HCT116 (cell line): ENCODE measurements around the gene NAGPA. TPM values are rescaled to one million over a fixed set of nuclear protein-coding genes. Genes with fewer than 3 reads are reported as not detected.

Experiments used
- ATAC-seq: fragments of 200-7000 bp; cut with Tn5 transposase; 2 replicates; pipeline ENCODE4 v1.9.1; 2020; ENCODE audit warnings: mild to moderate bottlenecking, moderate library complexity
- BruUV-seq: library from RNA; stranded (reverse); fragments of 400-500 nt; replicated peaks from 2 replicates; lab custom pipeline; 2021; lab: Mats Ljungman, UMichigan
- CTCF ChIA-PET: fragments of 300-600 bp; sonication (Branson Sonifier 250); formaldehyde crosslinking; loops from one replicate; lab custom pipeline; 2021; ENCODE audit warnings: antibody characterized with exemption; lab: Charles Lee
- POLR2A ChIA-PET: fragments of 300-600, 350-600 bp; sonication (Branson Sonifier 250); formaldehyde crosslinking; loops from one replicate; lab custom pipeline; 2021; ENCODE audit warnings: antibody characterized with exemption; lab: Charles Lee
- RAD21 ChIA-PET, 2 experiments: fragments of 300-600 bp; sonication (Branson Sonifier 250); formaldehyde crosslinking; loops; one replicate each; lab custom pipeline; 2023; ENCODE audit warnings: low total read pairs in 2 of 2; ENCODE audit not compliant: uncharacterized antibody in 2 of 2, unreplicated experiment in 2 of 2, low non-redundant PET in 1 of 2; lab: Charles Lee
- DNase-seq: peaks from one replicate; pipeline ENCODE4 v3.0.0-alpha.2; 2010; ENCODE audit warnings: low read depth, low spot score
- H2AFZ ChIP-seq: fragments of 200-600 bp; shearing (Covaris generic), sonication (generic); 2 replicates; pipeline ENCODE4 v1.6.1; 2017; ENCODE audit warnings: low read depth, mixed run types, mixed read lengths, antibody characterized with exemption, low read length; ENCODE audit not compliant: poor library complexity, severe bottlenecking
- H3K27ac ChIP-seq: 2 replicates; pipeline ENCODE4 v1.5.1; 2012; ENCODE audit warnings: low read depth, low read length
- H3K27me3 ChIP-seq: fragments of 200-600 bp; sonication (generic); 2 replicates; pipeline ENCODE4 v1.6.1; 2016; ENCODE audit warnings: mixed run types, low read length, mixed read lengths; ENCODE audit not compliant: insufficient read depth
- H3K36me3 ChIP-seq, 2 experiments: fragments of 200-500 bp in 1 of 2; fragments of 200-600 bp in 1 of 2; sonication (Bioruptor generic) in 1 of 2; sonication (generic) in 1 of 2; 2 replicates each; pipeline versions ENCODE4 v1.5.1 to v1.6.1; 2014 to 2016; ENCODE audit warnings: low read length in 2 of 2, inconsistent platforms in 1 of 2, mixed read lengths in 1 of 2, mixed run types in 1 of 2; ENCODE audit not compliant: insufficient read depth in 2 of 2, control insufficient read depth in 1 of 2
- H3K4me1 ChIP-seq, 2 experiments: fragments of 200-600 bp in 1 of 2; sonication (generic) in 1 of 2; 2 replicates each; pipeline versions ENCODE4 v1.5.1 to v1.6.1; 2012 to 2017; ENCODE audit warnings: low read length in 2 of 2, inconsistent platforms in 1 of 2, mild to moderate bottlenecking in 1 of 2, mixed read lengths in 1 of 2, mixed run types in 1 of 2, moderate library complexity in 1 of 2; ENCODE audit not compliant: insufficient read depth in 2 of 2, control insufficient read depth in 1 of 2
- H3K4me2 ChIP-seq: fragments of 200-600 bp; sonication (generic); 2 replicates; pipeline ENCODE4 v1.6.1; 2017; ENCODE audit warnings: mixed run types, low read length, mixed read lengths
- H3K4me3 ChIP-seq, 2 experiments: fragments of 200-600 bp in 1 of 2; sonication (generic) in 1 of 2; replicated peaks in 1 of 2; 2 replicates each; pipeline ENCODE4 v1.5.1; 2011 to 2016; ENCODE audit warnings: low read length in 2 of 2, control low read depth in 1 of 2, low read depth in 1 of 2, mild to moderate bottlenecking in 1 of 2, mixed read lengths in 1 of 2, mixed run types in 1 of 2
- H3K79me2 ChIP-seq: fragments of 200-600 bp; sonication (generic); 2 replicates; pipeline ENCODE4 v1.6.1; 2017; ENCODE audit warnings: mild to moderate bottlenecking, mixed run types, low read length, moderate library complexity, mixed read lengths; ENCODE audit not compliant: insufficient read depth
- H3K9ac ChIP-seq: fragments of 200-600 bp; sonication (generic); 2 replicates; pipeline ENCODE4 v1.6.1; 2016; ENCODE audit warnings: low read length, mixed read lengths
- H3K9me2 ChIP-seq: fragments of 200-600 bp; sonication (generic), shearing (Covaris generic); 2 replicates; pipeline ENCODE4 v1.6.1; 2017; ENCODE audit warnings: mixed run types, mild to moderate bottlenecking, moderate library complexity; ENCODE audit not compliant: insufficient read depth
- H3K9me3 ChIP-seq, 2 experiments: fragments of 200-500 bp in 1 of 2; fragments of 200-600 bp in 1 of 2; sonication (Bioruptor generic) in 1 of 2; sonication (generic) in 1 of 2; 2 replicates each; pipeline ENCODE4 v1.6.1; 2014 to 2017; ENCODE audit warnings: low read length in 2 of 2, mixed read lengths in 2 of 2, inconsistent platforms in 1 of 2, low read depth in 1 of 2, mild to moderate bottlenecking in 1 of 2, mixed run types in 1 of 2, moderate library complexity in 1 of 2; ENCODE audit not compliant: control insufficient read depth in 1 of 2, insufficient read depth in 1 of 2
- H4K20me1 ChIP-seq: fragments of 200-600 bp; sonication (generic), shearing (Covaris generic); 2 replicates; pipeline ENCODE4 v1.6.1; 2017; ENCODE audit warnings: mixed run types, mild to moderate bottlenecking, moderate library complexity; ENCODE audit not compliant: insufficient read depth
- ATF3 ChIP-seq: IDR thresholded peaks from 2 replicates; pipeline ENCODE4 v1.6.1; 2012
- CBX3 ChIP-seq: IDR thresholded peaks from 2 replicates; pipeline ENCODE4 v1.6.1; 2012; ENCODE audit warnings: low read depth
- CEBPB ChIP-seq: IDR thresholded peaks from 2 replicates; pipeline ENCODE4 v1.6.1; 2012; ENCODE audit warnings: low read depth
- EGR1 ChIP-seq: IDR thresholded peaks from 2 replicates; pipeline ENCODE4 v1.6.1; 2012; ENCODE audit warnings: low read depth
- RAD21 ChIP-seq: IDR thresholded peaks from 2 replicates; pipeline ENCODE4 v1.6.1; 2012; ENCODE audit warnings: low read depth, mild to moderate bottlenecking
- SIN3A ChIP-seq: IDR thresholded peaks from 2 replicates; pipeline ENCODE4 v1.6.1; 2012; ENCODE audit warnings: low read depth
- SP1 ChIP-seq: IDR thresholded peaks from 2 replicates; pipeline ENCODE4 v1.6.1; 2012; ENCODE audit warnings: low read depth
- SRF ChIP-seq: IDR thresholded peaks from 2 replicates; pipeline ENCODE4 v1.6.1; 2012; ENCODE audit warnings: low read depth
- YY1 ChIP-seq: IDR thresholded peaks from 2 replicates; pipeline ENCODE4 v1.6.1; 2011; ENCODE audit warnings: low read length, low read depth, moderate library complexity, mild to moderate bottlenecking; ENCODE audit not compliant: insufficient replicate concordance; ENCODE audit errors: extremely low read depth
- intact Hi-C: fragments of 100-400 bp; cut with micrococcal nuclease; formaldehyde crosslinking; loops from 2 replicates; pipeline ENCODE4 v1.10.0; 2022
- total RNA-seq: library from RNA; stranded (reverse); gene quantifications from one replicate; pipeline ENCODE4 v1.2.1, GENCODE V29; 2021; ENCODE audit not compliant: unreplicated experiment
- TF ChIP-seq, protein P1 (sequence below): IDR thresholded peaks from 2 replicates; pipeline ENCODE4 v1.6.1; 2011; ENCODE audit warnings: mild to moderate bottlenecking, low read length, moderate library complexity; ENCODE audit not compliant: insufficient replicate concordance; ENCODE audit errors: extremely low read depth

NAGPA gene
- total RNA-seq, 1 experiment from 2014 or later, result 17.5 TPM

- intact Hi-C loops, result no loop called here
- no TSS peak for BruUV-seq
- Histone ChIP-seq H3K27me3 (peaks cover 1% of the 10 kb centered on the region; the same call in 1 of the 2 replicates), H3K9ac (no peak overlapping the region), H3K9me3 (no peaks in the 10 kb centered on the region), H4K20me1 (no peaks in the 10 kb centered on the region), H3K4me1 (no peaks in the 10 kb centered on the region), H3K79me2 (no peaks in the 10 kb centered on the region), H3K36me3 (no peaks in the 10 kb centered on the region), H2AFZ (no peak overlapping the region), H3K9me2 (no peaks in the 10 kb centered on the region), H3K4me3 (no peak overlapping the region), H3K4me2 (no peak overlapping the region), H3K27ac (no peak overlapping the region)
- no peak for ATAC-seq
- ChIA-PET RAD21 (no interaction called here), CTCF (interaction anchor here (0.5 to 1.9 kb wide), 2 partner anchors 19 to 108 kb away, joined by 4 to 7 read pairs; no protein-coding TSS in a partner anchor), POLR2A (no interaction called here)
- no peak for TF ChIP-seq RAD21
- TF ChIP-seq EGR1, result no peak
- TF ChIP-seq CBX3, result no peak
- no peak for TF ChIP-seq CEBPB
- TF ChIP-seq ATF3, result no peak
- TF ChIP-seq SP1, result no peak
- TF ChIP-seq, protein P1, sequence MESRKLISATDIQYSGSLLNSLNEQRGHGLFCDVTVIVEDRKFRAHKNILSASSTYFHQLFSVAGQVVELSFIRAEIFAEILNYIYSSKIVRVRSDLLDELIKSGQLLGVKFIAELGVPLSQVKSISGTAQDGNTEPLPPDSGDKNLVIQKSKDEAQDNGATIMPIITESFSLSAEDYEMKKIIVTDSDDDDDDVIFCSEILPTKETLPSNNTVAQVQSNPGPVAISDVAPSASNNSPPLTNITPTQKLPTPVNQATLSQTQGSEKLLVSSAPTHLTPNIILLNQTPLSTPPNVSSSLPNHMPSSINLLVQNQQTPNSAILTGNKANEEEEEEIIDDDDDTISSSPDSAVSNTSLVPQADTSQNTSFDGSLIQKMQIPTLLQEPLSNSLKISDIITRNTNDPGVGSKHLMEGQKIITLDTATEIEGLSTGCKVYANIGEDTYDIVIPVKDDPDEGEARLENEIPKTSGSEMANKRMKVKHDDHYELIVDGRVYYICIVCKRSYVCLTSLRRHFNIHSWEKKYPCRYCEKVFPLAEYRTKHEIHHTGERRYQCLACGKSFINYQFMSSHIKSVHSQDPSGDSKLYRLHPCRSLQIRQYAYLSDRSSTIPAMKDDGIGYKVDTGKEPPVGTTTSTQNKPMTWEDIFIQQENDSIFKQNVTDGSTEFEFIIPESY, result no peak
- no peak for TF ChIP-seq SRF
- no peak for TF ChIP-seq YY1
- no peak for TF ChIP-seq SIN3A
- no peak for DNase-seq
Measured at GRCh38 chr16:4976611-4977145, 57.1 kb downstream of the NAGPA start.
